ENCODE results near the gene ABCA6. TPM values are rescaled to one million over a fixed set of nuclear protein-coding genes. Genes with fewer than 3 reads are reported as not detected.
A peak's percentile ranks its signal among the peaks of the same experiment; 100 is the strongest.

The ABCA6 gene
- total RNA-seq, 1 experiment from 2014 or later: not detected

DNA sequence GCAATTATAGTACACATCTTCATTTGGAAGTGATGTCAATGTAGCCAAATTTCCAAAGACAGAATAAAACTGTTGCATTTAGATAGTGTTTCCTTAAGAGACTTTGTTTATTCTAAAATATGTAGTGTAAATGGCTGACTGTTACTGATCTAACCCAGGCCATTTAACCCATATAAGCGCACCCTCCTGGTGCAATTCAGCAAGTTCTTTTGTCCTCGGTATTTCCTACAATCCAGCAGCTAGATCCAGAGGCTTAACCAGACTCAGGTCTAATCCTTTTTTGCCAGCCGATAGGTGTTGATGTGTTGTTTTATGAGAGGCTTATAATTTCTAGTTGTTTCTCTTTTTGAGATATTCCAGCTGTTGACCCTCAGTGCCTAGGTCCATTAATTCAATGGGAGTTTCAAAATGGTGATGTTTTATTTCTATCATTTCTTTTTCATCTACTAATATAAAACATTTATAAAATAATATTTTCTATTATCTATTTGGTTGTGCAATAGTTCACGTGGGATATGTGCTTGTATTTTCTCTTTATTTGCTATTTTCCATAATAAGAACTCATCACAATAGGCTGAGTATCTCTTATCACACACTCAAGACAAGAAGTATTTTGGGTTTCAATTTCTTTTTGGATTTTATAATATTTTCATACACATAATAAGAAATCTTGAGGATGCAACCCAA is 95.4 kb downstream of the ABCA6 start:
- ChIA-PET POLR2A (ENCODE audit: unreplicated experiment) (no interaction called here), CTCF (interaction anchor here (0.5 kb wide), 1 partner anchor 142 kb away, joined by 3 read pairs; no protein-coding TSS in a partner anchor)
- no peak overlapping the region for H2AFZ ChIP-seq (ENCODE audit: low read length)

DNA sequence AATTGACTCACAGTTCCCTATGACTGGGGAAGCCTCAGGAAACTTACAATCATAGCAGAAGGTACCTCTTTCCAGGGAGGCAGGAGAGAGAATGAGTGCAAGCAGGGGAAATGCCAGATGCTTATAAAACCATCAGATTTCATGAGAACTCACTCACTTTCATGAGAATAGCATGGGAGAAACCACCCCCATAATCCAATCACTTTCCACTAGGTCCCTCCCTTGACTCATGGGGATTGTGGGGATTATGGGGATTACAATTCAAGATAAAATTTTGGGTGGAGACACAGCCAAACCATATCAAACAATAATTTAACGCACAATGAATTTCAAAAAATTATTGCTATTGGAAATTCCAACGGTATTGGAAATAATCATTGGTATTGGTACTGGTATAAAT is 96.0 kb downstream of the ABCA6 start:
- BruUV-seq (replicated peaks): no TSS peak
- intact Hi-C loops (cut with micrococcal nuclease): loop anchor here (10.0 kb wide), 1 partner anchor 271 kb away; no protein-coding TSS in a partner anchor
- Histone ChIP-seq H3K27me3 (ENCODE audit: low read length) (peaks cover 15% of the 10 kb centered on the region; the same call in 1 of the 2 replicates), H3F3A (ENCODE audit: low read length, unreplicated experiment) (no peaks in the 10 kb centered on the region), H3K9ac (ENCODE audit: low read length) (no peak overlapping the region), H3K79me2 (ENCODE audit: low read length) (no peaks in the 10 kb centered on the region), H3K4me3 (ENCODE audit: low read length) (no peak overlapping the region), H3K9me2 (replicated peaks; ENCODE audit: low read length) (0 out of 2 replicates have a peak, but pooled peaks cover 3% of the 10 kb centered on the region), H3K4me2 (ENCODE audit: low read length) (no peak overlapping the region), H4K20me1 (ENCODE audit: low read length) (no peaks in the 10 kb centered on the region), H3K9me3 (ENCODE audit: low read length) (no peaks in the 10 kb centered on the region), H3K4me1 (ENCODE audit: insufficient read depth, low read length) (no peaks in the 10 kb centered on the region), H3K27ac (ENCODE audit: low read length) (no peak overlapping the region), H3K36me3 (ENCODE audit: low read depth, low read length) (no peaks in the 10 kb centered on the region), H2AFZ (ENCODE audit: low read length) (no peak overlapping the region)
- CTCF ChIA-PET: interaction anchor here (0.5 kb wide), 1 partner anchor 142 kb away, joined by 3 read pairs; no protein-coding TSS in a partner anchor
- ATAC-seq: no peak
- no peak for DNase-seq
- TF ChIP-seq EZH2phosphoT487 (IDR thresholded peaks at IDR 0.05; ENCODE audit: borderline replicate concordance, low read length): no peak
- TF ChIP-seq EZH2 (IDR thresholded peaks at IDR 0.05; ENCODE audit: low read length, unreplicated experiment): no peak
- TF ChIP-seq, protein P1, sequence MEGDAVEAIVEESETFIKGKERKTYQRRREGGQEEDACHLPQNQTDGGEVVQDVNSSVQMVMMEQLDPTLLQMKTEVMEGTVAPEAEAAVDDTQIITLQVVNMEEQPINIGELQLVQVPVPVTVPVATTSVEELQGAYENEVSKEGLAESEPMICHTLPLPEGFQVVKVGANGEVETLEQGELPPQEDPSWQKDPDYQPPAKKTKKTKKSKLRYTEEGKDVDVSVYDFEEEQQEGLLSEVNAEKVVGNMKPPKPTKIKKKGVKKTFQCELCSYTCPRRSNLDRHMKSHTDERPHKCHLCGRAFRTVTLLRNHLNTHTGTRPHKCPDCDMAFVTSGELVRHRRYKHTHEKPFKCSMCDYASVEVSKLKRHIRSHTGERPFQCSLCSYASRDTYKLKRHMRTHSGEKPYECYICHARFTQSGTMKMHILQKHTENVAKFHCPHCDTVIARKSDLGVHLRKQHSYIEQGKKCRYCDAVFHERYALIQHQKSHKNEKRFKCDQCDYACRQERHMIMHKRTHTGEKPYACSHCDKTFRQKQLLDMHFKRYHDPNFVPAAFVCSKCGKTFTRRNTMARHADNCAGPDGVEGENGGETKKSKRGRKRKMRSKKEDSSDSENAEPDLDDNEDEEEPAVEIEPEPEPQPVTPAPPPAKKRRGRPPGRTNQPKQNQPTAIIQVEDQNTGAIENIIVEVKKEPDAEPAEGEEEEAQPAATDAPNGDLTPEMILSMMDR (conservative IDR thresholded peaks at IDR 0.05; ENCODE audit: low read depth, low read length): no peak
- POLR2A ChIA-PET (ENCODE audit: unreplicated experiment): interaction anchor here (0.6 kb wide), 1 partner anchor 17 kb away, joined by 3 read pairs; no protein-coding TSS in a partner anchor

More for the DNA sequence above, 95.4 kb downstream of the ABCA6 start:
- DNase-seq (no peak), ATAC-seq (no peak)
- no peaks in the 10 kb centered on the region for H3K9me3 ChIP-seq (ENCODE audit: low read length)
- no TSS peak for BruUV-seq (replicated peaks)
- H3K36me3 ChIP-seq (ENCODE audit: low read depth, low read length): no peaks in the 10 kb centered on the region
- H4K20me1 ChIP-seq (ENCODE audit: low read length): no peaks in the 10 kb centered on the region
- no peak overlapping the region for H3K9ac ChIP-seq (ENCODE audit: low read length)
- H3K4me2 ChIP-seq (ENCODE audit: low read length): no peak overlapping the region
- no peak overlapping the region for H3K4me3 ChIP-seq (ENCODE audit: low read length)
- H3K9me2 ChIP-seq (replicated peaks; ENCODE audit: low read length): 0 out of 2 replicates have a peak, but pooled peaks cover 3% of the 10 kb centered on the region
- intact Hi-C loops (cut with micrococcal nuclease): loop anchor here (10.0 kb wide), 1 partner anchor 271 kb away; no protein-coding TSS in a partner anchor
- peaks cover 21% of the 10 kb centered on the region; the same call in 1 of the 2 replicates for H3K27me3 ChIP-seq (ENCODE audit: low read length)
- H3K79me2 ChIP-seq (ENCODE audit: low read length): no peaks in the 10 kb centered on the region
- TF ChIP-seq, protein P1 (conservative IDR thresholded peaks at IDR 0.05; ENCODE audit: low read depth, low read length): peak; percentile 13; the same call in 1 of the 2 replicates
- no peak for TF ChIP-seq EZH2phosphoT487 (IDR thresholded peaks at IDR 0.05; ENCODE audit: borderline replicate concordance, low read length)
- H3K27ac ChIP-seq (ENCODE audit: low read length): no peak overlapping the region
- no peaks in the 10 kb centered on the region for H3K4me1 ChIP-seq (ENCODE audit: insufficient read depth, low read length)
- no peaks in the 10 kb centered on the region for H3F3A ChIP-seq (ENCODE audit: low read length, unreplicated experiment)

DNA sequence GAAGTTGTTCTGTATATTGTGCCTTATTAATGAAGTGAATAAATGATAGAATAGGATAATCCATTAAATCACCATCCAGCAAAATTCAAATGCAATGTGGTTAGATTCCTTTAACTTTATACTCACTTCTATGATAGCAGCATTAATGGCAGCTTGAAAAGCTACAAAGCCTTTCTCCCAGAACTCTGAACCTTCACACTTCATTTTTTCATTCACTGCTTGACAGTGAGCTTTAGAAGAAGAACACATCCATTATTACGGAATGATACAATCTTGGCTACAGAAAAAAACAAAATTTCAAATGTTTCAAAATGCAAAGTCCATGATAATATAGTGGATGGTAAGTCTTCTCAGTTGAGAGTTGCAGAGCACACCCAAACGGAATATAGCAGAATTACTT is 97.3 kb downstream of the ABCA6 start:
- intact Hi-C loops (cut with micrococcal nuclease): loop anchor here (10.0 kb wide), 1 partner anchor 270 kb away; no protein-coding TSS in a partner anchor
- Histone ChIP-seq H2AFZ (ENCODE audit: low read length) (no peak overlapping the region), H4K20me1 (ENCODE audit: low read length) (no peaks in the 10 kb centered on the region), H3K9ac (ENCODE audit: low read length) (no peak overlapping the region), H3K27ac (ENCODE audit: low read length) (no peak overlapping the region), H3K36me3 (ENCODE audit: low read depth, low read length) (no peaks in the 10 kb centered on the region), H3K9me2 (replicated peaks; ENCODE audit: low read length) (0 out of 2 replicates have a peak, but pooled peaks cover 3% of the 10 kb centered on the region), H3K4me2 (ENCODE audit: low read length) (no peak overlapping the region), H3K27me3 (ENCODE audit: low read length) (peaks cover 5% of the 10 kb centered on the region; the same call in 1 of the 2 replicates), H3F3A (ENCODE audit: low read length, unreplicated experiment) (no peaks in the 10 kb centered on the region), H3K4me3 (ENCODE audit: low read length) (no peak overlapping the region), H3K4me1 (ENCODE audit: insufficient read depth, low read length) (no peaks in the 10 kb centered on the region), H3K9me3 (ENCODE audit: low read length) (no peaks in the 10 kb centered on the region), H3K79me2 (ENCODE audit: low read length) (no peaks in the 10 kb centered on the region)
- DNase-seq (no peak), ATAC-seq (no peak)
- no TSS peak for BruUV-seq (replicated peaks)
- POLR2A ChIA-PET (ENCODE audit: unreplicated experiment): no interaction called here
- CTCF ChIA-PET: no interaction called here
- TF ChIP-seq, protein P1 (conservative IDR thresholded peaks at IDR 0.05; ENCODE audit: low read depth, low read length): no peak
- TF ChIP-seq EZH2phosphoT487 (IDR thresholded peaks at IDR 0.05; ENCODE audit: borderline replicate concordance, low read length) (no peak), EZH2 (IDR thresholded peaks at IDR 0.05; ENCODE audit: low read length, unreplicated experiment) (no peak)

Data from PC-3 (cell line).